Esophagus muscularis mucosa (tissue), 3 donors: Measurements from ENCODE around the gene ZNF732.

ENCODE experiments used
- CTCF ChIP-seq, 3 experiments: fragments of 200-600 bp in 2 of 3; fragments of 450-650 bp in 1 of 3; sonication (generic) in 2 of 3; IDR thresholded peaks; one replicate each; pipeline ENCODE4 v1.5.1; 2017 to 2019; ENCODE audit warnings: antibody characterized with exemption in 3 of 3, mild to moderate bottlenecking in 2 of 3, moderate library complexity in 1 of 3
- POLR2A ChIP-seq: fragments of 450-650 bp; IDR thresholded peaks from one replicate; pipeline ENCODE4 v1.6.1; 2017; ENCODE audit warnings: antibody characterized with exemption, moderate library complexity, mild to moderate bottlenecking, low read depth
- POLR2AphosphoS5 ChIP-seq, 2 donors: sonication (generic); formaldehyde crosslinking; IDR thresholded peaks; one replicate each; pipeline ENCODE4 v1.6.1; 2017; ENCODE audit warnings: antibody characterized with exemption in 2 of 2

- TF ChIP-seq POLR2AphosphoS5 (IDR thresholded peaks at IDR 0.05) (no peak), CTCF (IDR thresholded peaks at IDR 0.05) (no peak), POLR2A (no peak)
These were observed 10.5 kb downstream of the ZNF732 start for GRCh38 chr4:294732-295131.
